Erythroblast (primary cell): ENCODE results near the gene CLCNKB.

Experiments
- GATA1 ChIP-seq: IDR thresholded peaks from 2 replicates; pipeline ENCODE4 v1.6.1; 2011; ENCODE audit warnings: low read depth, mild to moderate bottlenecking, control low read depth, low read length, moderate library complexity
- POLR2A ChIP-seq: IDR thresholded peaks from 2 replicates; pipeline ENCODE4 v1.6.1; 2011; ENCODE audit warnings: mild to moderate bottlenecking, low read length

GRCh38 chr1:16066245-16066644 is 22.7 kb downstream of the CLCNKB start:
- TF ChIP-seq GATA1 (no peak), POLR2A (no peak)
